Measurements from ENCODE around the gene ADAP1.

The ADAP1 gene

DNA sequence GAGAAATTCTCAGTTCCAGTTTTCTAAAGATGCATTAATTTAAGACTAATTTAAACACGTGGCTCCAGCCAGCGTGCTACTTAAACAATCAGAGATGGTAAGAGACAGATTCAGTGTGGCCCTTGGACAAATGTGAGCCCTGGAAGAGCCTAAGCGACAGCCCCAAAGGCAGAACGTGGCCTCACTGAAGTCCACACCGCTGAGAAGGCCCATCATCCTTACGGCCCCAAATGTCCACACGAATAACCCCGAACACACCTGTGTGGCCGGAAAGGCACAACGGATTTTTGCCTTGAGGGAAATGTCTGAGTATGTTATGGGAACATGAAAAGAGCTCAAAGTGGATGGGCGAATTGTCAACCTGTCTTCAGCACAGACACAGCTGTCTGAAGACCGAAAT lies 17.6 kb upstream of the ADAP1 start:
- TF ChIP-seq, protein P1, sequence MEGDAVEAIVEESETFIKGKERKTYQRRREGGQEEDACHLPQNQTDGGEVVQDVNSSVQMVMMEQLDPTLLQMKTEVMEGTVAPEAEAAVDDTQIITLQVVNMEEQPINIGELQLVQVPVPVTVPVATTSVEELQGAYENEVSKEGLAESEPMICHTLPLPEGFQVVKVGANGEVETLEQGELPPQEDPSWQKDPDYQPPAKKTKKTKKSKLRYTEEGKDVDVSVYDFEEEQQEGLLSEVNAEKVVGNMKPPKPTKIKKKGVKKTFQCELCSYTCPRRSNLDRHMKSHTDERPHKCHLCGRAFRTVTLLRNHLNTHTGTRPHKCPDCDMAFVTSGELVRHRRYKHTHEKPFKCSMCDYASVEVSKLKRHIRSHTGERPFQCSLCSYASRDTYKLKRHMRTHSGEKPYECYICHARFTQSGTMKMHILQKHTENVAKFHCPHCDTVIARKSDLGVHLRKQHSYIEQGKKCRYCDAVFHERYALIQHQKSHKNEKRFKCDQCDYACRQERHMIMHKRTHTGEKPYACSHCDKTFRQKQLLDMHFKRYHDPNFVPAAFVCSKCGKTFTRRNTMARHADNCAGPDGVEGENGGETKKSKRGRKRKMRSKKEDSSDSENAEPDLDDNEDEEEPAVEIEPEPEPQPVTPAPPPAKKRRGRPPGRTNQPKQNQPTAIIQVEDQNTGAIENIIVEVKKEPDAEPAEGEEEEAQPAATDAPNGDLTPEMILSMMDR (conservative IDR thresholded peaks at IDR 0.05; ENCODE audit: low read length): no peak
- DNase-seq (ENCODE audit: low read depth): no peak
- no peak overlapping the region for H3K4me3 ChIP-seq (ENCODE audit: low read length)

- DNase-seq (ENCODE audit: low read depth): no peak
- TF ChIP-seq, protein P1 (conservative IDR thresholded peaks at IDR 0.05; ENCODE audit: low read length): no peak
- no peak overlapping the region for H3K4me3 ChIP-seq (ENCODE audit: low read length)
Observed at GRCh38 chr7:970744-971143, 16.3 kb upstream of the ADAP1 start.

GRCh38 chr7:969403-969802 lies 14.9 kb upstream of the ADAP1 start:
- TF ChIP-seq, protein P1 (conservative IDR thresholded peaks at IDR 0.05; ENCODE audit: low read length): no peak
- no peak for DNase-seq (ENCODE audit: low read depth)
- no peak overlapping the region for H3K4me3 ChIP-seq (ENCODE audit: low read length)

DNA sequence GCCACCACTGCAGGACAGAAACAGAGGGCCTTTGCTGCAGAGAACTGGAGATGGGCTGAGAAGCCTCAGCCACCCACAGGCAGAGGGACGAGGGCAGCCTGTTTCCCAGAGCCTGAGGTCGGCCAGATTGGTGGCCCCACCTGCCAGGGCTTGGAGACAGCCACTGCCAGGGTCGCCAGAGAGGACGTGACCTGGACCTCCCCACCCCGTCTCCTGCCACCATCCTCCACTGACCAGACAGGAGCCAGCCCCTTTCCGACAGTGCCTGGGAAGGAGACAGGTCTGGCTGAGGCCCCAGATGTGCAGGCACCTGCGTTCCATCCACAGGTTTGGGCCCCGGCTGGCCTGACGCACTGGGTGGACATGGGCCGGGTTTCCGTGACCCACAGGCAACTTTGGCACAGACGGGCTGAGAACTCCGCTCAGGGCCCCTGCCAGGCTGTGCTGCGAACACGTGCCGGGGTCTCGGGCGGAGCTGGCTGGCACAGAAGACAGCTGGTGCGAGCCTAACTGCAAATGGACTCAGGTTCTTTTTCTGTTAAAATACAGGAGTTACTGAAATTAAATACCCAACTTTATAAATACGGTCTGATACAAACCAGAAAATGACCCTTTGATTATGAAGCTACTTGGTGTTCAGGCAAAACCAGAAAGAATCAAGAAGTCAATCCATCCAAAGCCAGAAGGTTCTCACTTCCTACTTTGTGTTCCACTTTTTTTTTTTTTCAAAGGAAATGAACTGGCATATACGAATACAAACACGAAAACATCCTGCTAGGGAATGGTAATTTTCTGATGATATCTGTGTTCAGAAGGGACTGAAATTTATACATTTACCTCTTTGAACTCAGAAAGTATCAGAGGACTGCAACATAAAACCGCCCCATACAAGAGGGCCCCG lies 14.0 kb upstream of the ADAP1 start:
- TF ChIP-seq, protein P1 (conservative IDR thresholded peaks at IDR 0.05; ENCODE audit: low read length): no peak
- no peak for DNase-seq (ENCODE audit: low read depth)
- no peak overlapping the region for H3K4me3 ChIP-seq (ENCODE audit: low read length)

GRCh38 chr7:967361-968082 lies 13.0 kb upstream of the ADAP1 start:
- no peak overlapping the region for H3K4me3 ChIP-seq (ENCODE audit: low read length)
- no peak for DNase-seq (ENCODE audit: low read depth)
- TF ChIP-seq, protein P1 (conservative IDR thresholded peaks at IDR 0.05; ENCODE audit: low read length): no peak

GRCh38 chr7:966291-967069 lies 12.0 kb upstream of the ADAP1 start:
- H3K4me3 ChIP-seq (ENCODE audit: low read length): no peak overlapping the region
- no peak for DNase-seq (ENCODE audit: low read depth)
- TF ChIP-seq, protein P1 (conservative IDR thresholded peaks at IDR 0.05; ENCODE audit: low read length): no peak
